Measurements from ENCODE around the gene A4GALT.
"Not testable (repeated sequence)": the region's sequence is repeated elsewhere in the genome, so short reads cannot be mapped to it uniquely, and the experiment has no call there.

Gene A4GALT

DNA sequence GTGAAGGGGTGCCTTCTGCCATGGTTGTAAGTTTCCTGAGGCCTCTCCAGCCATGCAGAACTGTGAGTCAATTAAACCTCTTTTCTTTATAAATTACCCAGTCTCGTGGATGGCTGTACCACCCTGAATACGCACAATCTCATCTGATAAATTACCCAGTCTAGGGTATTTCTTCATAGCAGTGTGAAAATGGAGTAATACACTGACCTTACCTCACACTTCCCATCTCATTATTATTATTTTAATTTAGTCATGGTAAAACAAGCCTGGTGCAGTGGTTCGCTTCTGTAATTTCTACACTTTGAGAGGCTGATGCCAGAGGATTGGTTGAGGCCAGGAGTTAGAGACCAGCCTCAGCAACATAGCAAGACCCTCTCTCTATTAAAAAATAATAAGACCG, 41.0 kb downstream of the A4GALT start:
- no peak for DNase-seq

DNA sequence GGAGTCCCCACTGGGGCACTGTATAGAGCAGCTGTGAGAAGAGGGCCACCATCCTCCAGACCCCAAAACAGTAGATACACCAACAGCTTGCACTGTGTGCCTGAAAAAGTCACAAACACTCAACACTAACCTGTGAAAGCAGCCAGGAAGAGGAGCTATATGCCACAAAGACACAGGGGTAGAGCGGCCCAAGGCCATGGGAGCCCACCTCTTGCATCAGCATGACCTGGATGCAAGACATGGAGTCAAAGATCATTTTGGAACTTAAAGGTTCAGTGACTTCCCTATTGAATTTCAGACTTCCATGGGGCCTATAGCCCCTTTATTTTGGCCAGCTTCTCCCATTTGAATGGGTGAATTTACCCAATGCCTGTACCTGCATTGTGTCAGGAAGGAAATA, 41.8 kb downstream of the A4GALT start:
- no peak for DNase-seq

DNA sequence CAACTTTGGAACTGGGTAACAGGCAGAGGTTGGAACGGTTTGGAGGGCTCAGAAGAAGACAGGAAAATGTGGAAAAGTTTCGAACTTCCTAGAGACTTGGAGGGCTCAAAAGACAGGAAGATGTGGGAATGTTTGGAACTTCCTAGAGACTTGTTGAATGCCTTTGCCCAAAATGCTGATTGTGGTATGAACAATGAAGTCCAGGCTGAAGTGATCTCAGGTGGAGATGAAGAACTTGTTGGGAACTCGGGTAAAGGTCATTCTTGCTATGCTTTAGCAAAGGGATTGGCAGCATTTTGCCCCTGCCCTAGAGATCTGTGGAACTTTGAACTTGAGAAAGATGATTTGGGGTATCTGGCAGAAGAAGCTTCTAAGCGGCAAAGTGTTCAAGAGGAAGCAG, 42.7 kb downstream of the A4GALT start:
- not testable (repeated sequence) for DNase-seq

DNA sequence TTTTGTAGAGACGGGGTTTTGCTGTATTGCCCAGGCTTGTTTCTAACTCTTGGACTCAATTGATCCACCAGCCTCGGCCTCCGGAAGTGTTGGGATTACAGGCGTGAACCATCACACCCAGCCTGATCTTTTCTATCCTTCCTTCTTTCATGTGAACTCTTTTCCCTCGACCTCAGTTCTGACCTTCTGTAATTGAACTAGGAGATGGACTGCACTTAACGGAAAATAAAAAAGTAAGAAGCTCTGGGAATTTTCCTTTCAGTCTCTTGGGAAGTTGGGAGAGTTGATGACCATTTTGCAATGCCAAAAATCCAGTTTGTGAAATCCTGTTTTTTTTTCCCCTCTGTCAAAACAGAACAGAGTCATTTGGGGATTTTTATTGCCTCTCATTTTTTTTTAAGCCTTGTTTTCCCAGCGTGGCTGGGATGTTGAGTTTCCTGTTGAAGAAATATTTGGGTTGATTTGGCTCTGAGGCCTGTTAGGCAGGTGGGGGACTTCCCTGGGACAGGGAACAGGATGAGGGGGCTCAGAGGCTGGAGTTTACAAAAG, 44.5 kb downstream of the A4GALT start:
- no peak for DNase-seq

DNA sequence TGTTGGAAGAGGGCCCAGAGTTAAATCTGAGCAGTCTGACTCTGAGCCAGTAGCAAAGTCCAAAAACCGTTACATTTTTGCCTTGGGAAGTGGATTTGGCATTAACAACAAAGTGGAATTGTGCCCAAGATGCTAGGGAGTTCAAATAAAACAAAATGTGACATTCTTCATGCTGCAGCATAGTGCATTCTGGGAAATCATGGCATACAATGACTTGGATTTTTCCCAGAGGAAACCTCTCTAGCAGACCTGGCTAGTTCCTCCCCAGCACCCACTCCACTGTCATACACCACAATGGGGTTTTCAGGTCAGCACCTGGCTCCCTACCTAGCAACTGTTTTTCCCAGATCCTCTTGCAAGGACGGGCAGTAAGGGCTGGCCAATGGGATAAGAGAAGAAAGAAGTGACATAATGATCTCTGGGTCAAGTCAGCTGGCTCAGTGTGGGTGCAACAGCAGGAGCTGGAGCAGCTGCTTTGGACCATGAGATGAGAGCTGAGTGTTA, 46.7 kb downstream of the A4GALT start:
- no peak for DNase-seq

DNA sequence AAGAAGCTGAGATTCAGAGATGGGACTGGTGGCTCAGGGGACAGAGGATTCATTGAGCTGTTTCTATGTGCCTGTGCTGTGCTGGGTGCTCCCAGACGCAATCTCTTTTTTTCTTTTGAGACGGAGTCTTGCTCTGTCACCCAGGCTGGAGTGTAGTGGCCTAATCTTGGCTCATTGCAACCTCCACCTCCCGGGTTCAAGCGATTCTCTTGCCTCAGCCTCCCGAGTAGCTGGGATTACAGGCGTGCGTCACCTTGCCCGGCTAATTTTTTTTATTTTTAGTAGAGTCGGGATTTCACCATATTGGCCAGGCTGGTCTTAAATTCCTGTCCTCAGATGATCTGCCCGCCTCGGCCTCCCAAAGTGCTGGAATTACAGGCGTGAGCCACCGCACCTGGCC, 47.6 kb downstream of the A4GALT start:
- not testable (repeated sequence) for DNase-seq

DNA sequence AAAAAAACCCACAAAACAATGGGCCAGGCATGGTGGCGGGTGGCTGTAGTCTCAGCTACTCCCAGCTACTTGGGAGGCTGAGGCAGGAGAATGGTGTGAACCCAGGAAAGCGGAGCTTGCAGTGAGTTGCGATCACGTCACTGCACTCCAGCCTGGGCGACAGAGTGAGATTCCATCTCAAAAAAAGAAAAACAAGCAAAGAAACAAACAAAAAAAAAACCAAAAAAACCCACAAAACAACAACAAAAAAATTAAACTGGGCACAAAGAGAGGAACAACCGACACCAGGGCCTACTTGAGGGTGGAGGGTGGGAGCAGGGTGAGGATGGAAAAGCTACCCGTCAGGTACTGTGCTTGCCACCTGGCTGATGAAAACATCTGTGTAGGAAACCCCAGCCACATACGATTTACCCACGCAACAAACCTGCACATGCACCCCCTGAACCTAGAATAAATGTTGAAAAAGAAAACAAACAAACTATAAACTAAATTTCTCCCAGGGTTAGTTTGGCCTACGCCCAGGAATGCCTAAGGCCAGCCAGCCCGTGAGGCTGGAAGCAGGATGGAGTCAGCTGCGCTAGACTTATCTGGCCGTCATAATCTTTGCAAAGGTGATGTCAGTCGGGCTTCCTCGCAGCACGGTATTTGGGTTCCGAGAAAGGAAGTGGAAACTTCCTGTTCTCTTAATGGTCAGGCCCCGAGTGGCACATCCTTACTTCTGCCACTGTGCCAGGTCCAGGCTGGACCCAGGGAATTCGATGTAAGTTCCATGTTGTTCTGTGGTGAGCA, 49.6 kb downstream of the A4GALT start:
- DNase-seq: no peak

DNA sequence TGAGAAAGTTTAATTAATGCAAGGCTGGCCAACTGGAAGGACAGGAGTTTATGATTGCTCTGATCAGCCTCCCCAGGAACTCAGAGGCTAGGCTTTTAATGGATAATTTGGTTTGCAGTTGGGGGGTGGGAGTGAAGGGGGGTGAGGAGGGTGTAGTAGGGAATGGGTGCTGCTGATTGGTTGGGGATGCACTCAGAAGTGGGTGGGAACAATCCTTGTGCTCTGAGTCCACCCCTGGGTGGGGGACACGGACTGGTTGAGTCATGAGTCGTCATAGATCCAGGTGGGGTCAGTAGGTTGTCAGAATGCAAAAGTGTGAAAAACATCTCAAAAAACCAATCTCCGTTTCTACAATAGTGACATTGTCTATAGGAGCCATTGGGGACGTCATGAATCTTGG, 50.6 kb downstream of the A4GALT start:
- DNase-seq: no peak

DNA sequence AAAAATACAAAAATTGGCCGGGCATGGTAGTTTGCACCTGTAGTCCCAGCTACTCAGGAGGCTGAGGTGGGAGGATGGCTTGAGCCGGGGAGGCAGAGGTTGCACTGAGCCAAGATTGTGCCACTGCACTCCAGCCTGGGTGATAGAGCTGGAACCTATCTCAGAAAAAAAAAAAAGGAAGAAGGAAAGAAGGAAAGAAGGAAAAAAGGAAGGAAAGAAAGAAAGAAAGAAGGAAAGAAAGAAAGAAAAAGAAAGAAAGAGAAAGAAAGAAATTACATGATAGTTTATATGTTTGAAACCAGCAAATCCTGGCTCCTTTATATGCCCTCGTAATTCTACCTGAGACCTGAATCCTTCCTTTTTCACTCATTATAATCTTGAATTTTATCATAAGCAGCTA, 54.3 kb downstream of the A4GALT start:
- DNase-seq: not testable (repeated sequence)

DNA sequence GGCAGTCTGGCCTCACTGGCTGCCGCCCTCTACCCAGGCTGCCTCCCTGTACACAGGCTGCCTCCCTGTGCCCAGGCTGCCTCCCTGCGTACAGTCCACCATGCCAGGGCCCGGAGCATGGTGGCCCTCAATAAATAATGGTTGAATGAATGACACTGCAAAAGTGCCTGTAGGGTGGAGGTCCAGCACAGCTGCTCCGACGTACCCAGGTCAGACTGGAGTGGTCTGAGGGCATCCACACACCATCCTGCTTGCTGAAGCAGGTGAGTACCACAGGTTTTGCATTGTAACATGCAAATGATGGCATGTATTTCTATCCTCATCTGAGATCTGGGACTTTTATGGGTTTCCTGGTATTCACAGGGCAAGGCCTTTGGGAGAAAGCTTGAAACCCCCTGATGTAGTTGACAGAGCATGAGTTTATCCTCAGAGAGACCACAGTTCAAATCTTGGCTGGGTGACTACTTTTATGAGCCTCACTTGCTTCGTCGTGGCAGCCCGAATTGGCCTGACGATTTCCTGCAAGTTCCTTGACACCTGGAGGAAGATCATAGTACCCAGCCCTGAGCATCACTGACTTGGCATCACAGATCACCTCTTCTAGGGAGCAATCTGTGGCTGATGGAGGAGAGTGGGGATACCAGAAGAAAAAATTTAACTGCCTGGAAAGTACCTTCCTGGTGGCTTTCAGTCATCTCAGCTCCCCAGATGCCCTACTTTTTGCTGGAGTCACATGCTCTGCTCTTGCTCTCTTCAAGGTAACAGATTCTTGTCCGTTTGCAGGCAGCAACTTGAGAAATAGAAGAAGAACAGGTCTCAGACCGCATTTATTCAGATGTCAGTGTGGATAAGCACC, 55.5 kb downstream of the A4GALT start:
- DNase-seq: no peak

DNA sequence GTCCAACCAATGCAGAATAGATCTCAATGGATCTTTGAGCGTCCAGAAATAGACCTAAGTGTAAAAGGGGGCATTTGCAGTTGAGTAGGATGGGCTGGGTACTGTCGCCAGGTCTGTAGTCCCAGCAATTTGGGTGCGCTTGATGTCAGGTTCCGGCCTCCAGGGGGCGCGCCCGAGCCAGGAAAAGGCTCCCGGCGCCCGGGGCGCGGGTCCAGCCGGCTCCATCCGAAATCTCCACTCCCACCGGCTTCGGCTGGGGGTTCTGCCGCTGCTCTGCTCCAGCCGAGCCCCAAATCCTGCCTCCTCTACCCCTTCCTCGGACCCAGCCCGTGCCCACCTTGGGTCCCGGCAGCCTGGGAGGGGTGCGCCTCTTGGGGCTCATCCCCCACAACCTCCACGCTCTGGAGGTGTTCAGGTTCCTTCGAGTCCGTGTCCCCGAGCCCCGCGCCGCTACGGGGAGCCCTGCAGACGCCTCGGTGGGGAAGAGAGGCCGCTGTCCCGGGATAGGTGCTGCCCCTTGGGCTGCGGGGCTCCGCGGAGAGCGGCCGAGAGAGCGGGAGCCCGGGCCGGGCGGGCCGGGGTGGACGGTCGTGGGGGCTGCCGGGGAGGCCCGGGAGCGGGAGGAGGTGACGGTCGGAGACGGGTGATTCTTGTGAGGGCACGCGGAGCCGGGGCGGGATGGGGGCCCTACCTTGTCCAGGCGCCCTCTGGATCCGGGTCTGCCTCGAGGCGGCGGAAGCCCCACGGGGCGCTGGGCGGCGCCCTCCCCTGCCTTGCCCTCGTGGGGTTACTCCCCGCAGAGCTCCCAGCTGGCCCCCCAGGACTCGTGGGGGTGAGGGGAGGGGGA, 58.5 kb downstream of the A4GALT start:
- DNase-seq: peak; percentile 74 to 77

DNA sequence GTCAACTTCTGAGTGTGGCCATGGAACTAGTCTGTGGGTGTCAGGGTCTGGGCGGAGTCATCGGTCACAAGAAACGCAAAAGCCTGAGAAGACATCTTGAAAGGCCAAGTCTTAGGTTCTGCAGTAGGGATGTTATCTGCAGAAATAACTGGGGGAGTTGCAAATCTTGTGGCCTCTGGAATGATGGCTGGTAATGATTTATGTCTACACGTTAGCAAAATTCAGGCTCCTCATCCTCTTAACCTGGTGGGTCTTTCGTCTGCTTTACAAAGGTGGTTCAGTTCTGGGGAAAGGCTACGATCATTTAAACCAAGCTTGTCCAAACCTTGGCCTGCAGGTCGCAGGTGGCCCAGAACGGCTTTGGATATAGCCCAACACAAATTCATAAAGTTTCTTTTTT, 64.1 kb downstream of the A4GALT start:
- DNase-seq: no peak

DNA sequence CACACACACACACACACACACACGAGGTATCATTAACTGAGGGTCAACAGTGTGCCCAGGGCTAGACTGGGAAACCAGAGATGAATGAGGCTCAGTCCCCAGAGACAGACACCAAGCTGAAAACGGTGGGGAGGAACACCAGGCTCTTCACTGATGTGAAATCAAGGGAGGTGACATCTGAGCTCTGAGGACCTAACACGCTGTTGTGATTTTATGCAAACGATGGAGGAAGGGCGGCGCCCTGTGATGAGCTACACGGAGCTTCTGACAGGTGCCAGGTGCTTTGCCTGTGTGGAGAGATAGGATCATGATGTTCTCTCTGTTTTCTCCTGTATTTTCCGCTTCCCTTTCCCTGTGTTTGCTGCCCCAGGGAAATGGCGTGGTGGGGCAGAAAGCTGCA, 65.0 kb downstream of the A4GALT start:
- no peak for DNase-seq

DNA sequence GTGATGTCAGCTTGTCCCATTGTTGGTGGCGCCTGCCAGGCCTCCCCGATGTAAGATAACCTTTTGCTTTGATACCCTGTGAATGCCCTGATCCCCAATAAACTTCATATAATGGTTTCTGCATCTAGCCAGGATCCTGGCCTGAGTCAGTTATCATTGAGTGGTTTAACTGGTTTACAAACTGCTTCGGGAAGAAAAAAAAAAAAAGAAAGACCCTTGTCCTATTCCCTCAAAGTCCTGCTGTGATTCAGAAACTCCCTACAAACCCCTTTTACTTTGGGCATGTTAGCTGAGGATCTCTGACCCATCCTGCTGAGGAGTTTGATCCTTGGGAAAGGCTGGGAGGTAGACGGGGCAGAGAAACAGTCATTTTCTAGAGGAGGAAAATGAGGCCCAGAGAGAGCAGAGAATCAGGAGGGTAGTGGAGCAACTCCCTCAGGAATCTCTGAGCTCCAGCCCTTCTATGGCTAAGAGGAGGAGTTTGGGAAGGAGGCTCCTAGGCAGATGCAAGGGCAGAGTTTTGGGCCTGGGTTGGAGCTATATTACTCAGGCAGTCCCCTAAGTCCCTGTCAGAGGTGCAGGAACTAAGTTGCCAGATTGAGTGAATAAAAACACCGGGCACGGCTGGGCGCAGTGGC, 66.1 kb downstream of the A4GALT start:
- no peak for DNase-seq

DNA sequence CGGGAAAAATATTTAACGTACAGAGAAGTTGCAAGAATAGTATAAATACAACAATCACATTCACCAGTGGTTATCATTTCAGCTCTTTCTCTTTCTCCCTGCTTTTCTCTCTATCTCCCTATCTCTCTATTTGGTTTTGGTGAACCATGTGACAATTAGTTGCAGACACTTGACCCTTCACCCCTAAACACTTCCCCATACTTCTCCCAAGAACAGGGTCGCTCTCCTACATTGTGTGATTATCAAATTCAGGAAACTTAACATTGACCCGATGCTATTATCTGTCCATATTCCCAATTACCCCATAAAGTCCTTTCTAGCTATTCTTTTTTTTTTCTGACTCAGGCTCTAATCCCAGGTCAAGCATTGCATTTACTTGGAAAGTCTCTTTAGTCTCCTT, 66.7 kb downstream of the A4GALT start:
- no peak for DNase-seq

DNA sequence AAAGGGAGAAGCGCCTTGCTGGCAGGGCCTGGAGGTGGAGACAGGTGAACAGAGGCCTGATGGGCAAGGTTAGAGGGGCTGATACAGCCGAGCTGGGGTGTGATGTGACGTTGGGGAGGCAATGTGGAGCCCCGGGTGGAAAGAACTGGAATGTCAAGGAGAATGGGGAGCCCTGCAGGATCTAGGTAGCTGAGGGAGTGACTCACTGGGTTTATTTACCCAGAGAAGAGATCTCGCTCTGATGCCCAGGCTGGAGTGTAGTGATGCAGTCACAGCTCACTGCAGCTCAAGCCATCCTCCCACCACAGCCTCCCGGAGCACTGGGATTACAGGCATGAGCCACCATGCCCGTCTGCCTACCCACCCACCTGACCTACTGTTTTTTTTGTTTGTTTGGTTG, 69.5 kb downstream of the A4GALT start:
- DNase-seq: no peak

DNA sequence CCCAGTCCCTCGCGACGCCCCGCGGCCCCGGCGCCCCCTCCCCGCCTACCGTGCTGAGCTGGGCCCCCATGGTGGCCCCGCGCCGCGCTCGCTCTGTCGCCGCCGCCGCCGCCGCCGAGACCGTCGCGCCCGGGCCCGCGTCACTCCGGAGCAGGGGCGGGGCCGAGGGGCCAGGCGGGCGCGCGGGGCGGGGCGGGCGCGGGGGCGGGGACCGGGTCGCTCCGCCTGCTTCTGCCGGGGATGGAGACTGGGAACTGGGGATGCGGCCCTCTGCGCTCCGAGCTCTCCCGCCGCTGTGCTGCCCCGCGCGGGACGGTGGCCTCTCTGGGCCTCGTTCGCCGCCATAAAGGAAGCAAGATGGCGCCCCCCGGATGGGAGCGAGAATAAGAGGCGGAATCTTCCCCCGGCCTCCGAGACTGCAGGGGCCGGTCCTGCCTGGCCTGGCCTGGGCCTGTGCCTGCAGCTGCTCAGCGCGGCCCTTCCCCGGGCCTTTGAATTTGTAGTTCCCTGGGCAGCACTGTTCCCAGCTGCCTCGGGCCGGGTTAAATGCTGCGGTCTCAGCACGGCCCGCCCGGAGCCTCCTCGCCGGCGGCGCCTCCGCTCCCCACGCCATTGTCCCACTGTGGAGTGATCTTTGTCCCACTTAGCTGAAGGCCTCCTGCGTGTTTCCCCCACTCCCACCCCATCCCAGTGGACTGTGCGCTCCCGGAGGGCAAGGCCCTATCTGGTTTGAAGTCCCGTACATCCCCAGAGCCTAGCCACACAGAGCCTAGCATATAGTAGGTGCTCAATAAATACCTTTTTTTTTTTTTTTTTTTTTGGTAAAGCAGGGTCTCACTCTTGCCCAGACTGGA, 71.2 kb downstream of the A4GALT start, which contains the start of gene CYB5R3:
Gene CYB5R3, minus strand, starts transcription at position 147 of the 854 bp plus-strand sequence. Its CDS starts 77 bp downstream, at position 70.
- DNase-seq: peak; percentile 62 to 63

DNA sequence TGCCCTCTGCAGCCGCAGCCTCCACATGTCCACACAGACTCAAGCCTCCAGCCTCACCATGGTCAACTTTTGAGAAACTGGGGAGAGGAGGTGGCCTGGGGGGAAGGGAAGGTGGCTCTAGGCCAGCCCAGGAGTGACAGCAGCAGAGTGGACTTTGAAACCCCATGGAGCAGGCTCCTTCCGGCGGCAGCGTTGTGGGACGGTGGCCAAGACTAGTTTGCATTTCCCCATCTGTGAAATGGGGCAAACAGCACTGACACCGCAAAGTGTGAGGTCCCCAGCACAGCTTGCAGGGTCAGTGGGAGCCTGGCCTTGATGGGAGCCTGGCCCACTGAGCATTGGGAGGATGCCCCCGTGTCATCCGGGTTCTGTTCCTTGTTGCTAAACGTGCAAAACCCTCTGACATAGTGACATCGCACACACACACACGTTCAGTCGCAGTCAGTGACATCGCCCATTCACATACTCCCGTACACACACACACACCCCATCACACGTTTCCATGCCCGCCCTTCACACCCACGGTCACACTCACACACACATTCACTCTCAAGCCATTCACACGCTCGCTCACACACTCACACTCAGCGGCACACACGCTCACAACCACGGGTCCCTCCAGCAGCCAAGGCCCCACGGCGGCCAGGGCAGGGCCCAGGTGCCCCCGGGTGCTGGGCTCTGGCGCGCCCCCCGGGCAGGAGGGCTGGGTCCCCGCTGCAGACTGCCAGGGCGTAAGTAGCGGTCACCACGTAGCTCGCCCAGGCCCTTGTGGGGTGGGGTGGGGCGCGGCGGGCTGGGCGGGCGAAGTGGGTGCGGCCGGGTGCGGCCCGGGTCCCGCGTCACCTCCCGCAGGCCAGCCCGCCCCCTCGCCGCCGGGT, 72.1 kb downstream of the A4GALT start:
- peak; percentile 34 to 35 for DNase-seq

DNA sequence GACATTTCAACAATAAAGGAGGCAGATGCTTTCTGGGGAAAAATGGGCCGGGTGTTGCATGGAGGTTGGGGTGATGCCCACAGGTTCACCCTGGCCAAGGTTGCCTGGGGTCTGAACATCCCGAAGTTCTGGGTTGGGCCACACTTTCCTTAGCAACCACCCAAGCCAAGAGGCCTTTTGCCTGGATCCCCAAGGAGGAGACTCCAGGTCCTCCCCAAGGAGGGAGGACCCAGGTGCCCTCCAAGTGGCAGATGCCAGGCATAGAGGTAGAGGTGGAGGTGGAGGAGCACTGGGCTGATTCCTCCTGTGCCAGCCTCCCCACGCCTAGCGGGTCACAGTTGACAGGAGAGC, 72.7 kb downstream of the A4GALT start:
- no peak for DNase-seq
